Measurements from ENCODE around the gene CST5. TPM values are rescaled to one million over a fixed set of nuclear protein-coding genes. Genes with fewer than 3 reads are reported as not detected.
"Not testable (repeated sequence)": the region's sequence is repeated elsewhere in the genome, so short reads cannot be mapped to it uniquely, and the experiment has no call there.

Gene CST5
- total and polyA plus RNA-seq, 3 experiments from 2014 or later: not detected

DNA sequence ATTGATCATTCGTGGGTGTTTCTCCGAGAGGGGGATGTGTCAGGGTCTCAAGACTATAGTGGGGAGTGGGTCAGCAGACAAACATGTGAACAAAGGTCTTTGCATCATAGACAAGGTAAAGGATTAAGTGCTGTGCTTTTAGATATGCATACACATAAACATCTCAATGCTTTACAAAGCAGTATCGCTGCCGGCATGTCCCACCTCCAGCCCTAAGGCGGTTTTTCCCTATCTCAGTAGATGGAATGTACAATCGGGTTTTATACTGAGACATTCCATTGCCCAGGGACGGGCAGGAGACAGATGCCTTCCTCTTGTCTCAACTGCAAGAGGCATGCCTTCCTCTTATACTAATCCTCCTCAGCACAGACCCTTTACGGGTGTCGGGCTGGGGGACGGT is 18.8 kb downstream of the CST5 start:
- H3K4me1 ChIP-seq (ENCODE audit: insufficient read depth, low read length); H3K4me3 Mint-ChIP-seq; POLR2A ChIA-PET; H3K27ac ChIP-seq (ENCODE audit: low read depth, low read length); H3K9me3 ChIP-seq (ENCODE audit: low read length); H3K9me3 Mint-ChIP-seq; H3K27me3 Mint-ChIP-seq; CTCF ChIA-PET; H3K4me1 Mint-ChIP-seq; DNase-seq; H3K27ac Mint-ChIP-seq; H3K36me3 Mint-ChIP-seq; H3K36me3 ChIP-seq (ENCODE audit: insufficient read depth, low read length); H3K27me3 ChIP-seq (ENCODE audit: insufficient read depth, low read length, poor library complexity, severe bottlenecking); H3K4me3 ChIP-seq (ENCODE audit: low read length): not testable (repeated sequence)

DNA sequence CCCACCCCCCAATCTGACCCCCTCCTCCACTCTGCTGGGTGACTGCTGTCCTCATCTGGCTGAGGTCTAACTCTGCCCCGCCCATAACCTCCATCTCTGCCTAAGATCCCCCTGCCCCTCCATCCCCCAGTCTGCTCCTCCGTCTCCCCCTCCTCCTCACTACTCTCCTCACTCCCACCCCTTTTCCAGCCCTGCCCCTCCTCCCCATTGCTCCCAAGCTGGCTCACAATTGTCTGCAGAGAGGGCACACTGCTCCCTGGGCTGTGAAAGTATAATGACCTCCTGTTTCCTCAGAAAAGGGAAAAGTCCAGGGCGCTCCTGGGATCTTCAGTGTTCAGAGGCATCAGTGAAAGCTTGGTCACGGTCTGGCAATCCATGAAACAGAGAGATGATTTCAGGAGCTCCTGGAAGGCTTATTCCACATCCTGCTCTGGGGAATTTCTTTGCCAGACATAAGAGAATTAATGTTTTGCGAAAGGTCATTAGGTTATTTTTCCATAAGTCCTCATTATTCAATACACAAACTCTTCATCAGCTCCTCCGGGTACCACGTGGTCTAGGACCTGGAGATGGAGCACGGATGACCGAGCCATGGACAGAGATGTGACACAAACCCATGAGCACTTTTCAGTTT is 21.5 kb downstream of the CST5 start:
- no peaks in the 10 kb centered on the region for H3K36me3 ChIP-seq (ENCODE audit: insufficient read depth, low read length)
- no peaks in the 10 kb centered on the region for H3K9me3 ChIP-seq (ENCODE audit: low read length)
- H3K27ac Mint-ChIP-seq: no peak overlapping the region
- POLR2A ChIA-PET: no interaction called here
- no peak for DNase-seq
- H3K27me3 Mint-ChIP-seq: peaks cover 6 to 7% of the 10 kb centered on the region in 2 donors
- H3K27me3 ChIP-seq (ENCODE audit: insufficient read depth, low read length, poor library complexity, severe bottlenecking): no peaks in the 10 kb centered on the region
- CTCF ChIA-PET: interaction anchor here (1.0 kb wide), 1 partner anchor 22 kb away, joined by 3 read pairs; no protein-coding TSS in a partner anchor
- no peaks in the 10 kb centered on the region for H3K4me1 ChIP-seq (ENCODE audit: insufficient read depth, low read length)
- H3K4me3 Mint-ChIP-seq: no peak overlapping the region
- H3K9me3 Mint-ChIP-seq: no peaks in the 10 kb centered on the region
- H3K4me3 ChIP-seq (ENCODE audit: low read length): no peak overlapping the region
- no peaks in the 10 kb centered on the region for H3K4me1 Mint-ChIP-seq
- no peak overlapping the region for H3K27ac ChIP-seq (ENCODE audit: low read depth, low read length)
- no peaks in the 10 kb centered on the region for H3K36me3 Mint-ChIP-seq

DNA sequence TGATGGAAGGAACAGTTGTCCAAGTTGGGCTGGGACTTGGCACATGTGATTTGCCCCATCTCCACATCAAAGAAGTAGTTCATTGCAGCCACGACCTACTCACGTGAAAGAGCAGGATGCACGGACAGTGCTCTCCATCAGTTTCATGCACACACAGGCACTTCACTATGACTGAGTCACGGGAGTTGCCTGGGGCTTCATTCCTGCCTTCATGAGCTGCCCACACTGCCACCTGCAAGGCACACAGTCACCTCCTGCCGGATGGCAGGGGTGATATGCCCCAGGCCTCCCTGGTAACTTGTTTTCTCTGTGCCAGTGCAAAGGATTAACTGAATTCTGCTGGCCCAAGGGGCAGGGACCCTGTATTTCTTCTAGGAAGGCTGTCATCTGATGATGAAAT is 22.8 kb downstream of the CST5 start:
- no peaks in the 10 kb centered on the region for H3K4me1 Mint-ChIP-seq
- ChIA-PET POLR2A (no interaction called here), CTCF (no interaction called here)
- Histone ChIP-seq H3K36me3 (ENCODE audit: insufficient read depth, low read length) (no peaks in the 10 kb centered on the region), H3K9me3 (ENCODE audit: low read length) (no peaks in the 10 kb centered on the region), H3K4me1 (ENCODE audit: insufficient read depth, low read length) (no peaks in the 10 kb centered on the region), H3K27me3 (ENCODE audit: insufficient read depth, low read length, poor library complexity, severe bottlenecking) (no peaks in the 10 kb centered on the region), H3K27ac (ENCODE audit: low read depth, low read length) (no peak overlapping the region), H3K4me3 (ENCODE audit: low read length) (no peak overlapping the region)
- DNase-seq: no peak
- no peaks in the 10 kb centered on the region for H3K36me3 Mint-ChIP-seq
- no peaks in the 10 kb centered on the region for H3K9me3 Mint-ChIP-seq
- no peak overlapping the region for H3K4me3 Mint-ChIP-seq
- peaks cover 6 to 7% of the 10 kb centered on the region in 2 donors for H3K27me3 Mint-ChIP-seq
- no peak overlapping the region for H3K27ac Mint-ChIP-seq

DNA sequence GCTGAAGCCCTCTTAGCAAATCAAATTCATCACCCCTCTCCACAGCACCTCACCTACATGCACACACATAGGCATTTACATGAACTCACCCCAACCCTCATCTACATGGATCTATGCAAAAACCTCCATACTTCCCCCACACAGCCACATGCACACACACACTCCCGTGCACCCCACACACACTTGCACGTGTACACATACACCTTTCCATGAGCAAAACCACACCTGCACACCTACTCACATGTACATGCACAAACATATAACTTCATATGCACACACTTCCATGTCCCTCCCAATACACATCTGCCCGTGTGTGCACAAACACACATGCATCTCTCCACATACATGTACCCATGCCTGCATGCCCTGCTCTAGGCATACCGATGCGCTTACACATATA is 23.3 kb downstream of the CST5 start:
- Histone ChIP-seq H3K27ac (ENCODE audit: low read depth, low read length) (no peak overlapping the region), H3K4me3 (ENCODE audit: low read length) (no peak overlapping the region), H3K9me3 (ENCODE audit: low read length) (no peaks in the 10 kb centered on the region), H3K36me3 (ENCODE audit: insufficient read depth, low read length) (no peaks in the 10 kb centered on the region), H3K27me3 (ENCODE audit: insufficient read depth, low read length, poor library complexity, severe bottlenecking) (no peaks in the 10 kb centered on the region), H3K4me1 (ENCODE audit: insufficient read depth, low read length) (no peaks in the 10 kb centered on the region)
- DNase-seq: no peak
- H3K27ac Mint-ChIP-seq: no peak overlapping the region
- H3K27me3 Mint-ChIP-seq: peaks cover 6 to 7% of the 10 kb centered on the region in 2 donors
- no peaks in the 10 kb centered on the region for H3K36me3 Mint-ChIP-seq
- no peak overlapping the region for H3K4me3 Mint-ChIP-seq
- ChIA-PET POLR2A (no interaction called here), CTCF (no interaction called here)
- H3K9me3 Mint-ChIP-seq: no peaks in the 10 kb centered on the region
- H3K4me1 Mint-ChIP-seq: no peaks in the 10 kb centered on the region

DNA sequence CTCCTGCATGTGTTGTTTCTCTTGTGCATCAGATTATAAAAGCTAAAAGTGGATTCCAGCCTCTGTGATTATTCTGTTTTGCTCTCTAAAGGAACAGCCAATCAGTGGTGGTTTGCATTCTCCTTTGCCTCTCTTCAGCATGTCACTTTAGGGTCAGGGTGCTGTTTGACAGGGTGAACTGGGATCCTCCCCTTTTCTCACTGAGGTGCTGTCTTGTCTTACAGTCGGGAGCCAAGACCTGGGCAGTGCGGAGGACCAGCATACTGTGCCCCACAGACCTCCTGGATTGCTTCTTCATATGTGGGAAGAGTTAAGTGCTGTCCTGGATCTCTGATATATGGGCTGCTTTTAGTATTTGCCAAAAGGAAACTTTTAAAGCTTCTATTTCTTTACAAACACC is 37.9 kb downstream of the CST5 start:
- Histone ChIP-seq H3K36me3 (ENCODE audit: insufficient read depth, low read length) (no peaks in the 10 kb centered on the region), H3K27me3 (ENCODE audit: insufficient read depth, low read length, poor library complexity, severe bottlenecking) (no peaks in the 10 kb centered on the region), H3K27ac (ENCODE audit: low read depth, low read length) (no peak overlapping the region), H3K9me3 (ENCODE audit: low read length) (no peaks in the 10 kb centered on the region), H3K4me1 (ENCODE audit: insufficient read depth, low read length) (no peaks in the 10 kb centered on the region), H3K4me3 (ENCODE audit: low read length) (no peak overlapping the region)
- CTCF ChIA-PET: no interaction called here
- Mint-ChIP-seq H3K27me3 (peaks cover 9 to 22% of the 10 kb centered on the region in 2 donors), H3K36me3 (peaks cover 0 to 6% (median 0%) of the 10 kb centered on the region in 3 donors), H3K4me1 (no peaks in the 10 kb centered on the region), H3K9me3 (peaks cover 0 to 6% (median 4%) of the 10 kb centered on the region in 5 donors), H3K4me3 (no peak overlapping the region), H3K27ac (no peak overlapping the region)
- POLR2A ChIA-PET: no interaction called here
- no peak for DNase-seq

DNA sequence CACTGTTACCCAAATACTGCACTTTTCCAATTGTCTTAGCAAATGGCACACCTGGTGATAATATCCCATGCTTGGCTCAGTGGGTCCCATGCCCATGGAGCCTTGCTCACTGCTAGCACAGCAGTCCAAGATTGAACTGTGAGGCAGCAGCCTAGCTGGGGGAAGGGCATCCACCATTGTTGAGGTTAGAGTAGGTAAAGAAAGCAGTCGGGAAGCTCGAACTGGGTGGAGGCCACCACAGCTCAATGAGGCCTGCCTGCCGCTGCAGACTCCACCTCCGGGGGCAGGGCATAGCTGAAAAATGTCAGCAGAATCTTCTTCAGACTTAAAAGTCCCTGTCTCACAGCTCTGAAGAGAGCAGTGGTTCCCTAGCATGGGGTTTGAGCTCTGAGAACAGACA is 43.8 kb downstream of the CST5 start:
- no peaks in the 10 kb centered on the region for H3K36me3 ChIP-seq (ENCODE audit: insufficient read depth, low read length)
- peaks cover 0 to 6% (median 0%) of the 10 kb centered on the region in 3 donors for H3K36me3 Mint-ChIP-seq
- H3K27ac Mint-ChIP-seq: no peak overlapping the region
- no peak overlapping the region for H3K4me3 ChIP-seq (ENCODE audit: low read length)
- no peaks in the 10 kb centered on the region for H3K4me1 Mint-ChIP-seq
- ChIA-PET CTCF (no interaction called here), POLR2A (no interaction called here)
- no peaks in the 10 kb centered on the region for H3K4me1 ChIP-seq (ENCODE audit: insufficient read depth, low read length)
- DNase-seq: no peak
- H3K9me3 Mint-ChIP-seq: peaks cover 0 to 6% (median 3%) of the 10 kb centered on the region in 5 donors
- H3K27me3 Mint-ChIP-seq: peaks cover 10 to 37% of the 10 kb centered on the region in 2 donors
- H3K27ac ChIP-seq (ENCODE audit: low read depth, low read length): no peak overlapping the region
- H3K4me3 Mint-ChIP-seq: no peak overlapping the region
- no peaks in the 10 kb centered on the region for H3K9me3 ChIP-seq (ENCODE audit: low read length)
- no peaks in the 10 kb centered on the region for H3K27me3 ChIP-seq (ENCODE audit: insufficient read depth, low read length, poor library complexity, severe bottlenecking)

DNA sequence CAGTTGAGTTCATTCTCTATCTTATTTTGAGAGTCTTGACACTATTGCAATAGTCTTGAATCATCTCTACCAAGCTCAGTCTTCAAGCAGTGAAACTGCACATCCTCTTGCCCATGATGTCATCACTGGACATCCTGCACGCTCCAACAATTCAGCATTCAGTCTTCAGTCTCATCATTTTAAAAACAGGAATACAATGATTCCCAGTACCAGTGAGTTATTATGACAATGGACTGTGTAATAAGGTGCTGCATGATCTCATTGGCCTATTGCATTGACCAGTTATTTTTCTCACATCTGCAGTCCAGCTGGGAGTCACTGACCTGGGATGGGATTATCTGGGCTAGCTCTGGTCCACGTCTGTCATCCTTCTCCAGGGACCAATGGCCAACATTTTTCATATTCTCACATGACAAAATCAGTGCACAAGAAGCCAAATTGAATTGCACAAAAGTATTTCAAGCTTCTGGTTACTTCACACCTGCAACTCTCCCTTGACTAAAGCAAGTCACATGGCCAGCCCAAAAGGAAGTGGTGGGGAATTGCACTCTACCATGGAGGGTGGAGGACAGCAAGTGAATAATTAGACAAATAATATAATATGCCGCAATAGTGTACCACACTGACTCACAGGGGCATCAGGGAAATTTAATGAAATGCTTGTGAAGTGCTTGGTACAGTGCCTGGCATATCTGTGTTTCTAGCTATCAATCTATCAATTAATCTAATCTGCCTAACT is 46.6 kb downstream of the CST5 start:
- Mint-ChIP-seq H3K4me1 (no peaks in the 10 kb centered on the region), H3K36me3 (no peaks in the 10 kb centered on the region), H3K27me3 (peaks cover 11 to 31% of the 10 kb centered on the region in 2 donors), H3K27ac (no peak overlapping the region), H3K9me3 (no peaks in the 10 kb centered on the region), H3K4me3 (no peak overlapping the region)
- H3K36me3 ChIP-seq (ENCODE audit: insufficient read depth, low read length): no peaks in the 10 kb centered on the region
- ChIA-PET POLR2A (no interaction called here), CTCF (no interaction called here)
- no peaks in the 10 kb centered on the region for H3K27me3 ChIP-seq (ENCODE audit: insufficient read depth, low read length, poor library complexity, severe bottlenecking)
- no peaks in the 10 kb centered on the region for H3K9me3 ChIP-seq (ENCODE audit: low read length)
- no peaks in the 10 kb centered on the region for H3K4me1 ChIP-seq (ENCODE audit: insufficient read depth, low read length)
- no peak overlapping the region for H3K4me3 ChIP-seq (ENCODE audit: low read length)
- DNase-seq: no peak
- H3K27ac ChIP-seq (ENCODE audit: low read depth, low read length): no peak overlapping the region

DNA sequence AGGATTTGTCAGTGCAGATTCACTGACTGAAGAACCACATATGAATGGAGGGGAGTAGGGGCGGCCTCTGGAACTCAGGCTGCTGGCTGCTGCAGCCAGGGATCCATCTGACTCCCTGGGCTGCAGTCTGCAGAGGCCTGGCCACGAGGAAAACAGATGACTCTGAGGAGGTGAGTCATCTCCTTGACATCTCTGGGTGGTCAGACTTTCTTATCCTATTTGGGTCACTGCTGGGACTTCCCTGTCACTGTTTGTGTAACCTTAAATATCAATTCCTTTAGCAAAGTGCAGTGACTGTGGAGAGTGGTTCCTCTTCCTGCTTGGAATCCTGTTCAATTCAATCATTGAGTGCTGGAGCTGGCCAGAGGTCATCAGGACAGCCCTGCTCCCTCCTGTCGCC is 47.6 kb downstream of the CST5 start:
- H3K27ac ChIP-seq (ENCODE audit: low read depth, low read length); H3K4me3 Mint-ChIP-seq; H3K36me3 Mint-ChIP-seq; H3K9me3 ChIP-seq (ENCODE audit: low read length); H3K27me3 ChIP-seq (ENCODE audit: insufficient read depth, low read length, poor library complexity, severe bottlenecking); CTCF ChIA-PET; H3K4me1 ChIP-seq (ENCODE audit: insufficient read depth, low read length); H3K9me3 Mint-ChIP-seq; POLR2A ChIA-PET; H3K36me3 ChIP-seq (ENCODE audit: insufficient read depth, low read length); H3K4me1 Mint-ChIP-seq; H3K4me3 ChIP-seq (ENCODE audit: low read length); H3K27ac Mint-ChIP-seq; DNase-seq: not testable (repeated sequence)
- peaks cover 14 to 31% of the 10 kb centered on the region in 2 donors for H3K27me3 Mint-ChIP-seq

Data from CD8-positive, alpha-beta memory T cell (primary cell).